HEK293T (cell line): Measurements from ENCODE around the gene COPZ1.

Source experiments
- BHLHE40 ChIP-seq: fragments of 450-650 bp; IDR thresholded peaks from 2 replicates; pipeline ENCODE4 v1.6.1; 2016; ENCODE audit warnings: mild to moderate bottlenecking, moderate library complexity, borderline replicate concordance
- FOXK2 ChIP-seq: fragments of 450-650 bp; IDR thresholded peaks from 2 replicates; pipeline ENCODE4 v1.6.1; 2016; ENCODE audit warnings: mild to moderate bottlenecking
- SUZ12 ChIP-seq: fragments of 450-650 bp; IDR thresholded peaks from 2 replicates; pipeline ENCODE4 v1.6.1; 2016; ENCODE audit warnings: mild to moderate bottlenecking

GRCh38 chr12:54397157-54397556, 72.2 kb downstream of the COPZ1 start:
- no peak for TF ChIP-seq BHLHE40
- TF ChIP-seq SUZ12 = no peak
- no peak for TF ChIP-seq FOXK2
